C4-2B (cell line): ENCODE measurements around the gene SP8.

Experiments used
- ZFX ChIP-seq: fragments of 450-650 bp; IDR thresholded peaks from 2 replicates; pipeline ENCODE4 v1.6.1; 2017
- TF ChIP-seq, protein P1 (sequence below): fragments of 450-650 bp; conservative IDR thresholded peaks from 2 replicates; pipeline ENCODE4 v1.5.1; 2017; ENCODE audit warnings: mild to moderate bottlenecking

DNA sequence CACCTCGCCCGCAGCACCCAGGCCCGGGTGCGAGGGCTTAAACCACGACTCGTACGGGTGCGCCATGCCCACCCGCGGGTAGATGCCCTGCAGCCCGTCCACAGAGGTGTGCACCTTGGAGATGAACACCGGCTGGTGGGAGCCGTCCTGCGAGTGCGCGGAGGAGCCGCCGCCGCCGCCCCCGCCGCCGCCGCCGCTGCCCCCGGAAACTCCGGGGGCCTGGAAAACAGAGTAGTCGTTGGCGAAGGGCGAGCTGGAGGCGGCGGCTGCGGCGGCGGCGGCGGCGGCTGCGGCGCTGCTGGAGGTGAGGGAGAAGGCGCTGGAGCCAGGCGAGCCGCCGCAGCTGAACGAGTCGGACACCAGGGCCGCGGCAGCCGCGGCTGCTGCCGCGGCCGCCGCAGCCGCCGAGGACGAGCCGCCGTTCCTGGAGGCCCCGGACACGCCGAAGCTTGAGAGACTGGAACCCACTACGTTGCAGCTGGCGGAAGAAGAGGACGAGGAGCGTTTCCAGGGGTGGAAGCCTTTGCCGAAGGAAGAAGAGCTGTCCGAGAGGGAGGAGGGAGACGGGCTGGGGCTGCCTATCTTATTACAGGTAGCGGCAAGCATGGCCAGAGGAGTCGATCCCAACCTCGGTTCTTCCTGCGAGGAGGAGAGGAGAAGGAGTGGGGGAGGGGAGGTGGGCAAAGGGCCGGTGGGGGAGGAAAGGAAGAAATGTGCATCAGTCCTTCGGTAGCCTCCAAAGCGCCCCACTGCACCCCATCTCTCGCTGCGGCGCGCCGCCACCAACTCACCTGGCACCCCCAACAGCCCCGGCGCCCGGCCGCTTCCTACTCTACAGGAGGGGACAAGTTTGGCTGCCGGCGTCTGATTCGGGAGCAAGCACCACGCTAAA is 1.3 kb downstream of the SP8 start:
- TF ChIP-seq, protein P1, sequence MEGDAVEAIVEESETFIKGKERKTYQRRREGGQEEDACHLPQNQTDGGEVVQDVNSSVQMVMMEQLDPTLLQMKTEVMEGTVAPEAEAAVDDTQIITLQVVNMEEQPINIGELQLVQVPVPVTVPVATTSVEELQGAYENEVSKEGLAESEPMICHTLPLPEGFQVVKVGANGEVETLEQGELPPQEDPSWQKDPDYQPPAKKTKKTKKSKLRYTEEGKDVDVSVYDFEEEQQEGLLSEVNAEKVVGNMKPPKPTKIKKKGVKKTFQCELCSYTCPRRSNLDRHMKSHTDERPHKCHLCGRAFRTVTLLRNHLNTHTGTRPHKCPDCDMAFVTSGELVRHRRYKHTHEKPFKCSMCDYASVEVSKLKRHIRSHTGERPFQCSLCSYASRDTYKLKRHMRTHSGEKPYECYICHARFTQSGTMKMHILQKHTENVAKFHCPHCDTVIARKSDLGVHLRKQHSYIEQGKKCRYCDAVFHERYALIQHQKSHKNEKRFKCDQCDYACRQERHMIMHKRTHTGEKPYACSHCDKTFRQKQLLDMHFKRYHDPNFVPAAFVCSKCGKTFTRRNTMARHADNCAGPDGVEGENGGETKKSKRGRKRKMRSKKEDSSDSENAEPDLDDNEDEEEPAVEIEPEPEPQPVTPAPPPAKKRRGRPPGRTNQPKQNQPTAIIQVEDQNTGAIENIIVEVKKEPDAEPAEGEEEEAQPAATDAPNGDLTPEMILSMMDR: peak; percentile 33
- TF ChIP-seq ZFX: no peak
